Measurements from ENCODE around the gene TP53BP2. TPM values are rescaled to one million over a fixed set of nuclear protein-coding genes. Genes with fewer than 3 reads are reported as not detected.

The TP53BP2 gene
- total and polyA plus RNA-seq, 2 donors (not counting 3 experiments of a cell fraction or from before 2014, with no cell fraction given) = 21.9 to 51.9 TPM

GRCh38 chr1:223755992-223756775 lies 89.6 kb downstream of the TP53BP2 start:
- TF ChIP-seq FOS (IDR thresholded peaks at IDR 0.05; ENCODE audit: borderline replicate concordance, insufficient read depth, low read length) (no peak), POLR2A (IDR thresholded peaks at IDR 0.05; ENCODE audit: low read depth, low read length) (no peak), MYC (IDR thresholded peaks at IDR 0.05; ENCODE audit: low read depth, low read length) (no peak), MAX (IDR thresholded peaks at IDR 0.05; ENCODE audit: insufficient read depth, insufficient read length) (no peak), CTCF (IDR thresholded peaks at IDR 0.05; ENCODE audit: extremely low read depth in 1 of 2, insufficient read depth in 1 of 2, low read depth in 1 of 2, low read length in 2 of 2) (no peak), POLR2AphosphoS5 (IDR thresholded peaks at IDR 0.05; ENCODE audit: insufficient read depth, low read depth, low read length) (no peak)
- no peaks in the 10 kb centered on the region for H3K27me3 ChIP-seq (ENCODE audit: control insufficient read depth in 2 of 2, insufficient read depth in 2 of 2, low read length in 2 of 2)
- no peak overlapping the region for H3K4me3 ChIP-seq (replicated peaks in 1 of 3; ENCODE audit: insufficient read depth in 1 of 3, low read depth in 1 of 3, low read length in 3 of 3)
- DNase-seq (ENCODE audit: low read depth, low spot score) = no peak
- no peaks in the 10 kb centered on the region for H3K9me1 ChIP-seq (replicated peaks; ENCODE audit: control insufficient read depth, extremely low read depth, insufficient read depth, low read length)
- no peak overlapping the region for H3K9ac ChIP-seq (replicated peaks; ENCODE audit: extremely low read depth, insufficient read depth, low read length)
- no peak overlapping the region for H2AFZ ChIP-seq (ENCODE audit: low read depth, low read length)
- no peak overlapping the region for H3K4me2 ChIP-seq (ENCODE audit: insufficient read depth, low read length)
- no peak for FAIRE-seq
- POLR2A ChIA-PET = no interaction called here
- H3K36me3 ChIP-seq (ENCODE audit: control insufficient read depth in 2 of 2, extremely low read depth in 1 of 2, insufficient read depth in 2 of 2, low read length in 2 of 2) = peaks cover 22 to 57% of the 10 kb centered on the region in 2 experiments
- BruUV-seq (replicated peaks) = no TSS peak
- no peaks in the 10 kb centered on the region for H3K4me1 ChIP-seq (ENCODE audit: control insufficient read depth, extremely low read depth, insufficient read depth, low read length)
- dilution Hi-C loops (cut with MboI; ENCODE audit: extremely low pct_ligation_motif_present, low sequenced_read_pairs) (no loop called here), intact Hi-C loops (cut with micrococcal nuclease) (no loop called here)
- no peaks in the 10 kb centered on the region for H4K20me1 ChIP-seq (replicated peaks; ENCODE audit: control insufficient read depth, extremely low read depth, insufficient read depth, low read length)
- H3K27ac ChIP-seq (ENCODE audit: insufficient read depth, low read depth, low read length) = no peak overlapping the region
- CTCF ChIA-PET = interaction anchor here (1.3 to 2.5 kb wide), 2 partner anchors 9 to 16 kb away, joined by 4 to 9 read pairs; no protein-coding TSS in a partner anchor
- peaks cover 2% of the 10 kb centered on the region for H3K79me2 ChIP-seq (ENCODE audit: control insufficient read depth, insufficient read depth, low read length)
- no peaks in the 10 kb centered on the region for H3K9me3 ChIP-seq (replicated peaks; ENCODE audit: control insufficient read depth, insufficient read depth, low read length)
